B cell (primary cell): ENCODE measurements around the gene CASK. TPM values are rescaled to one million over a fixed set of nuclear protein-coding genes. Genes with fewer than 3 reads are reported as not detected.

Experiments used
- ATAC-seq: fragments of 200-7000 bp; cut with Tn5 transposase; one replicate; pipeline ENCODE4 v1.10.0; 2021; ENCODE audit warnings: low read depth, mild to moderate bottlenecking, moderate number of reproducible peaks, moderate library complexity
- CTCF ChIA-PET: fragments of 350-600 bp; sonication (Branson Sonifier 250); formaldehyde crosslinking; loops from one replicate; lab custom pipeline; 2021; ENCODE audit warnings: antibody characterized with exemption, inconsistent platforms; lab: Charles Lee
- POLR2A ChIA-PET: fragments of 350-600 bp; sonication (Branson Sonifier 250); formaldehyde crosslinking; loops from one replicate; lab custom pipeline; 2021; ENCODE audit warnings: antibody characterized with exemption; lab: Charles Lee
- DNase-seq: peaks from one replicate; pipeline ENCODE4 v3.0.0; 2013
- H2AFZ ChIP-seq: 2 replicates; pipeline ENCODE4 v1.6.1; 2012; ENCODE audit warnings: mild to moderate bottlenecking, low read depth, low read length; ENCODE audit not compliant: insufficient read depth, poor library complexity, severe bottlenecking
- H3K27ac ChIP-seq, 2 donors: 1 replicate in 1 of 2; 2 replicates in 1 of 2; pipeline ENCODE4 v1.5.1; 2012 to 2013; ENCODE audit warnings: low read length in 2 of 2, mild to moderate bottlenecking in 2 of 2, moderate library complexity in 1 of 2
- H3K27me3 ChIP-seq, 4 experiments: fragments of 200-600 bp in 1 of 4; sonication (generic) in 1 of 4; replicated peaks in 1 of 4; 1 replicate in 2 of 4; 2 replicates in 2 of 4; pipeline versions ENCODE4 v1.6.1 to v1.7.0; 2013 to 2016; ENCODE audit warnings: low read length in 3 of 4, mild to moderate bottlenecking in 2 of 4, mixed read lengths in 1 of 4, moderate library complexity in 1 of 4; ENCODE audit not compliant: insufficient read depth in 4 of 4, control insufficient read depth in 3 of 4; ENCODE audit errors: control extremely low read depth in 1 of 4
- H3K36me3 ChIP-seq, 2 experiments: replicated peaks in 1 of 2; 1 replicate in 1 of 2; 2 replicates in 1 of 2; pipeline versions ENCODE4 v1.6.1 to v1.7.1; 2013; ENCODE audit warnings: low read length in 1 of 2; ENCODE audit not compliant: insufficient read depth in 2 of 2, control insufficient read depth in 1 of 2; ENCODE audit errors: control extremely low read depth in 1 of 2, extremely low read depth in 1 of 2
- H3K4me1 ChIP-seq, 2 donors: fragments of 200-600 bp in 1 of 2; sonication (generic) in 1 of 2; 1 replicate in 1 of 2; 2 replicates in 1 of 2; pipeline versions ENCODE4 v1.5.1 to v1.6.1; 2013 to 2017; ENCODE audit warnings: low read length in 2 of 2; ENCODE audit not compliant: control insufficient read depth in 2 of 2, insufficient read depth in 2 of 2
- H3K4me2 ChIP-seq: replicated peaks from 2 replicates; pipeline ENCODE3; 2012; ENCODE audit warnings: mild to moderate bottlenecking, low read depth, low read length; ENCODE audit not compliant: poor library complexity, severe bottlenecking
- H3K4me3 ChIP-seq, 5 experiments: fragments of 200-600 bp in 1 of 5; sonication (generic) in 1 of 5; 1 replicate in 3 of 5; 2 replicates in 2 of 5; pipeline versions ENCODE4 v1.5.1 to v1.7.0; 2011 to 2016; ENCODE audit warnings: low read length in 4 of 5, mild to moderate bottlenecking in 4 of 5, low read depth in 2 of 5, control low read depth in 1 of 5, moderate library complexity in 1 of 5; ENCODE audit not compliant: insufficient read depth in 1 of 5; ENCODE audit errors: control extremely low read depth in 1 of 5, extremely low read depth in 1 of 5
- H3K79me2 ChIP-seq: fragments of 200-600 bp; sonication (generic); one replicate; pipeline ENCODE4 v1.6.0; 2016; ENCODE audit warnings: low read length; ENCODE audit not compliant: control insufficient read depth, insufficient read depth
- H3K9ac ChIP-seq: fragments of 200-600 bp; sonication (generic); 2 replicates; pipeline ENCODE4 v1.6.1; 2017; ENCODE audit warnings: mild to moderate bottlenecking, low read length, moderate library complexity
- H3K9me3 ChIP-seq, 3 donors: one replicate each; pipeline versions ENCODE4 v1.6.1 to v1.7.1; 2013; ENCODE audit warnings: low read length in 2 of 3; ENCODE audit not compliant: control insufficient read depth in 2 of 3, insufficient read depth in 1 of 3; ENCODE audit errors: control extremely low read depth in 1 of 3
- H4K20me1 ChIP-seq: 2 replicates; pipeline ENCODE4 v1.6.0; 2012; ENCODE audit warnings: mild to moderate bottlenecking, low read length; ENCODE audit not compliant: insufficient read depth, control insufficient read depth, poor library complexity, severe bottlenecking
- H3K27ac Mint-ChIP-seq: one replicate; pipeline ENCODE4 v1.8.0; 2021; ENCODE audit warnings: mixed read lengths
- H3K27me3 Mint-ChIP-seq: one replicate; pipeline ENCODE4 v1.8.0; 2021; ENCODE audit warnings: mixed read lengths
- H3K4me1 Mint-ChIP-seq: one replicate; pipeline ENCODE4 v1.8.0; 2021; ENCODE audit warnings: mixed read lengths
- H3K4me3 Mint-ChIP-seq: one replicate; pipeline ENCODE4 v1.8.0; 2021; ENCODE audit warnings: mixed read lengths
- H3K9me3 Mint-ChIP-seq: one replicate; pipeline ENCODE4 v1.8.0; 2022; ENCODE audit warnings: mixed read lengths; ENCODE audit not compliant: insufficient read depth
- EZH2 ChIP-seq: IDR thresholded peaks from 2 replicates; pipeline ENCODE4 v1.6.1; 2012; ENCODE audit warnings: borderline replicate concordance, low read depth, mild to moderate bottlenecking, moderate library complexity, low read length; ENCODE audit not compliant: insufficient read depth, poor library complexity, severe bottlenecking
- WGBS: methylation state at CpG from one replicate; pipeline ENCODE4 v1.1.5; 2013; ENCODE audit warnings: missing lambda C conversion rate; ENCODE audit not compliant: insufficient coverage; 5-methylcytosine and 5-hydroxymethylcytosine counted together
- intact Hi-C: fragments of 100-400 bp; cut with micrococcal nuclease; formaldehyde crosslinking; loops from one replicate; pipeline ENCODE4 v1.10.0; 2022
- polyA plus RNA-seq: library from polyadenylated mRNA; depleted of rRNA; stranded (reverse); fragments of >200 nt; gene quantifications from 2 replicates; pipeline ENCODE4 v1.2.3, GENCODE V29; 2012
- total RNA-seq, 2 donors: library from RNA; stranded (reverse); fragments of 120-200 nt in 1 of 2; gene quantifications; 1 replicate in 1 of 2; 2 replicates in 1 of 2; pipeline versions ENCODE4 v1.2.3 to v1.2.4, GENCODE V29; 2013 to 2022
- TF ChIP-seq, protein P1 (sequence below): fragments of 200-600 bp; IDR thresholded peaks from one replicate; pipeline ENCODE4 v1.8.0; 2022; ENCODE audit warnings: antibody characterized with exemption, mild to moderate bottlenecking

CASK gene
- total and polyA plus RNA-seq, 2 donors (not counting 1 experiment from before 2014, with no cell fraction given), result 14.2 to 50.4 TPM

- Histone ChIP-seq H3K4me1 (peaks cover 0 to 3% of the 10 kb centered on the region in 2 donors), H3K27me3 (no peaks in the 10 kb centered on the region), H2AFZ (peak overlapping the region; percentile 1), H3K4me2 (no peak overlapping the region), H3K9ac (no peak overlapping the region), H4K20me1 (no peaks in the 10 kb centered on the region), H3K79me2 (no peaks in the 10 kb centered on the region), H3K9me3 (no peaks in the 10 kb centered on the region), H3K27ac (no peak overlapping the region), H3K36me3 (peaks cover 0 to 3% of the 10 kb centered on the region in 2 experiments), H3K4me3 (no peak overlapping the region)
- no CpG with 5 or more reads among the region's 2 CpGs for WGBS
- no peaks in the 10 kb centered on the region for H3K27me3 Mint-ChIP-seq
- intact Hi-C loops, result loop anchor here (1.0 kb wide), 2 partner anchors 1777 to 1969 kb away; no protein-coding TSS in a partner anchor
- peak; percentile 53 for ATAC-seq
- ChIA-PET POLR2A (interaction anchor here (0.5 kb wide), 1 partner anchor 15 kb away, joined by 3 read pairs; no protein-coding TSS in a partner anchor), CTCF (interaction anchor here (0.7 to 2.7 kb wide), 12 partner anchors 8 to 1971 kb away, joined by 3 to 31 read pairs (median 4); no protein-coding TSS in a partner anchor)
- peaks cover 4% of the 10 kb centered on the region for H3K4me1 Mint-ChIP-seq
- TF ChIP-seq, protein P1, sequence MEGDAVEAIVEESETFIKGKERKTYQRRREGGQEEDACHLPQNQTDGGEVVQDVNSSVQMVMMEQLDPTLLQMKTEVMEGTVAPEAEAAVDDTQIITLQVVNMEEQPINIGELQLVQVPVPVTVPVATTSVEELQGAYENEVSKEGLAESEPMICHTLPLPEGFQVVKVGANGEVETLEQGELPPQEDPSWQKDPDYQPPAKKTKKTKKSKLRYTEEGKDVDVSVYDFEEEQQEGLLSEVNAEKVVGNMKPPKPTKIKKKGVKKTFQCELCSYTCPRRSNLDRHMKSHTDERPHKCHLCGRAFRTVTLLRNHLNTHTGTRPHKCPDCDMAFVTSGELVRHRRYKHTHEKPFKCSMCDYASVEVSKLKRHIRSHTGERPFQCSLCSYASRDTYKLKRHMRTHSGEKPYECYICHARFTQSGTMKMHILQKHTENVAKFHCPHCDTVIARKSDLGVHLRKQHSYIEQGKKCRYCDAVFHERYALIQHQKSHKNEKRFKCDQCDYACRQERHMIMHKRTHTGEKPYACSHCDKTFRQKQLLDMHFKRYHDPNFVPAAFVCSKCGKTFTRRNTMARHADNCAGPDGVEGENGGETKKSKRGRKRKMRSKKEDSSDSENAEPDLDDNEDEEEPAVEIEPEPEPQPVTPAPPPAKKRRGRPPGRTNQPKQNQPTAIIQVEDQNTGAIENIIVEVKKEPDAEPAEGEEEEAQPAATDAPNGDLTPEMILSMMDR, result peak; percentile 79
- no peak for TF ChIP-seq EZH2
- H3K4me3 Mint-ChIP-seq, result no peak overlapping the region
- H3K27ac Mint-ChIP-seq, result no peak overlapping the region
- DNase-seq, result peak; percentile 49
- no peaks in the 10 kb centered on the region for H3K9me3 Mint-ChIP-seq
Observed at GRCh38 chrX:41781500-41781899, 141.9 kb downstream of the CASK start.

DNA sequence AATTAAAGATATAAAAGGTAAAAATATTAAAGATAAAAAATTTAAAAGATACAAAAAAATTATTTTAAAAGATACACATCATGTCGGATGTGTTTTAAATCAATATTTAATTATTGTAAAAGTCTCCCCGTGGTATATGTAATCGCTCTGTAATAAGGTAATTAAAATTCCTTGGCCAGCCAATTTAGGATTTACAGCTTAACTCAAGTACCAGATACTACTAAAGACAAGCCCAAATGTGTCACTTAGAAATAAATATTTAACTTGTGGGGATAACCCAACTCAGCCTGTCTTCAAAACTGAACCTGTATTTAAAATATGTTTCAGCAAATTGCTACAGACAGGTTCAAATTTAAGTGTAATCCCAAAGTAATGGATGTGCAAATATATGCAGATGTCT is 143.4 kb downstream of the CASK start:
- no peak for ATAC-seq
- H3K27ac Mint-ChIP-seq, result no peak overlapping the region
- H3K9me3 Mint-ChIP-seq, result no peaks in the 10 kb centered on the region
- Histone ChIP-seq H3K27me3 (no peaks in the 10 kb centered on the region), H3K9me3 (no peaks in the 10 kb centered on the region), H4K20me1 (no peaks in the 10 kb centered on the region), H3K27ac (no peak overlapping the region), H2AFZ (no peak overlapping the region), H3K4me2 (no peak overlapping the region), H3K4me3 (no peak overlapping the region), H3K9ac (no peak overlapping the region), H3K36me3 (no peaks in the 10 kb centered on the region), H3K4me1 (peaks cover 0 to 3% of the 10 kb centered on the region in 2 donors), H3K79me2 (no peaks in the 10 kb centered on the region)
- H3K4me3 Mint-ChIP-seq, result no peak overlapping the region
- CTCF ChIA-PET, result interaction anchor here (1.0 kb wide), 1 partner anchor 1970 kb away, joined by 3 read pairs; no protein-coding TSS in a partner anchor
- no peak for DNase-seq
- intact Hi-C loops, result no loop called here
- peaks cover 6% of the 10 kb centered on the region for H3K4me1 Mint-ChIP-seq
- POLR2A ChIA-PET, result no interaction called here
- TF ChIP-seq EZH2, result no peak
- TF ChIP-seq, protein P1, result no peak
- WGBS, result no CpG with 5 or more reads among the region's 3 CpGs
- no peaks in the 10 kb centered on the region for H3K27me3 Mint-ChIP-seq
